Inferior parietal cortex (tissue), 1 donor: ENCODE measurements around the gene PRKCE.
"Not testable (repeated sequence)": the region's sequence is repeated elsewhere in the genome, so short reads cannot be mapped to it uniquely, and the experiment has no call there.

Experiments
- DNase-seq: peaks from one replicate; pipeline ENCODE4 v3.0.0-alpha.2; 2016; ENCODE audit errors: extremely low spot score

Gene PRKCE

DNA sequence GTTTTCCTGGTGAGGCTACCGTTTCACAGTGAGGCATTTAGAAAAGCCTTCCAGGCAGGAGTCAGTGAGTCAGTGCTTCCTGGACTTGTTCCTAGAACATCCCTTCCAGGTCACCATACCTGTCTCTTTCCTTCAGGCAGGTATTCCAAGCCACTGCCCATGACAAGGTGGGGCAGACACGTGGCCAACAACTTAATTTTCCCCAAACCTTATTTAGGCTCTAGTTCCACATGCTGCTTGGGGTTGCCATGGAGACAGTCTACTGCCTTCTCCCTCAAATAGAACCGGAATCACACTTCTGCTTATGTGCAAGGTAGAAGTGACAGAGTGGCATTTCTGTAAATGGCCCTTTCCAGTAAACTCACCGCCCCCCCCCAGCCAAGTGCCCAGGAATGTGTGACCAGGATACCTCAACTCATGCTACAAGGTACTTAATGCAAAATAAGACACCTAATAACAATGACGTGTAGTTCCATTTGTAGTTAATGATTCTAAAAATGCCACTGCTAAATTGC is 258.3 kb downstream of the PRKCE start:
- DNase-seq: no peak

DNA sequence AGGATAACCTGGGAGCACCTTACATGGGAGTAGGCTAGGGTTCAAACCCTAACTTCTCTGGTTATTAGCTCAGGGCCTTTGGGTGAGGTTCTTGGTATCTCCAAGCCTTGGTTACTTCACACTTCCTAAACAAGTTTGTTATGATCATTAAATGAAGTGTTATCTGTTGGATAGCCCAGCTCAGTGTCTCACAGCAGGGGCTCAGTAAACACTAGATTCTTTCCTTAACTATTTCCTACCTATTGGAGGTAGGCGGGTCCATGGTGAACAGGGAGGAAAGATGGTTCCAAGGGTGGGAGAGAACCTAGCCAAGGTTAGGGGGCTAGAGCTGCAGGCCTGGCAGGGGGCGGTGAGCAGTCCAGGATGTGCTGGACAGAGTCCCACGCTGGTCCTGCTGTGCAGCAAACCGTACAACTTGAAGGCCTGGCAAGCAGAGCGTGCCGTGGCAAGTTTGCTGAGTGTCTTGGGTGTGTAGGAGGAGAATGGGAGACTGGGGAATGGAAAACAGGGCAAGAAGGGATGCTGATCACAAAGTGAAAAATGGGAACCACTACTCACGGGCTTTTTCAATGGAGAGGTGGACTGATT is 259.1 kb downstream of the PRKCE start:
- DNase-seq: no peak

DNA sequence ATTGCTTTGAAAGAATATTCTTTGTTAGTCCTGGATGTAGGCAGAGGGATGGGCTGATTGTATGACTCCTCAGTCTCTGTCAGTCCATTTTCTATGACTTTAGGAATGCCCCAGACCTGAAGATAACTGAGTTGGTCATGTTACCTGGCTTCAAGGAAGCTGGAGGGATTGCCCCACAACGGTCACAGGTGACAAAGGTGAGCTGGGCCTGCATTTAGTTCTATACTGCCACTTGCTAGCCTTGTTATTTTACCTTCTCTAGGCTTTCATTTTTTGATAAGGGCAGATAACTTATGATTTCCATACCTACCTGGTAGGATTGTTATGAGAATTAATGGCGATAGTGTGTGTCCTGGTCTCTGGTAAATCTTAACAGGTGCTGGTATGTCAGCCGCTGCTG is 260.1 kb downstream of the PRKCE start:
- DNase-seq: no peak

DNA sequence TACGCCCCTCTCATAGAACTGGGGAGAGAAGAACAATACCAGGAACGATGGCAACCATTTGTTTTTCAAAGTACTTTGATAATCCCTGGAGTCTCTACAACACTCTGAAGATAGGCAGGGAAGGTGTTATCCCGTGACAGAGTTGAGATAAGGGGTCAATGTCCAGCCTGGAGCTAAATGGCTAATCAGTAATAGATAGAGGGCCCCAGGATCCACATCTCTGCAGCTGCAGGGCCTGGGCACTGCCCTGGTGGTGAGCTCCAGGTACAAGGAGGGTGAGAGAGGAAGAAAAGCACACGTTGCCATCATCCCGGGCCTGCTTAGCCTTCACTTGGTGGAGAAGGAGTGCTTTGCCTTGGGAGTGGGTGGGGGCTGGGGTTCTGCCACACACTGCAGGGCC is 260.6 kb downstream of the PRKCE start:
- DNase-seq: no peak

DNA sequence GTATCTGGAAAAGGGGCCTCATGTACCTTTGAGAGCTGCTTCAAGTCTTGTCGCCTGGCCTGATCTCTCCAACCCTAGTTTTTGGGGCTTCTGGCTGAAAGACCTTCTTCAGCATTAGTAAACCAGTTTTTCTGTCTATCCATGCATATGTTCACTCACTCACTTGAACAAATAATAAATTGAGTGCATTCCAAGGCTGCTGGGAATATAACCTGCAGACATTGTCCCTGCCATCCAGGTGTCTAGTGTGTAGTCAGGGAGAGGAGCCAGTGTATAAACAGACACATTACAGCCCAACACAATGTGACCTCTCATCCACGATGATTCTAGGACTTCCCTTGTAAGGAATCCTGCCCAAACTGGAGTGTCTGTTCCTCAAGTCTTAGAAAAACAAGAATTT is 262.1 kb downstream of the PRKCE start:
- no peak for DNase-seq

DNA sequence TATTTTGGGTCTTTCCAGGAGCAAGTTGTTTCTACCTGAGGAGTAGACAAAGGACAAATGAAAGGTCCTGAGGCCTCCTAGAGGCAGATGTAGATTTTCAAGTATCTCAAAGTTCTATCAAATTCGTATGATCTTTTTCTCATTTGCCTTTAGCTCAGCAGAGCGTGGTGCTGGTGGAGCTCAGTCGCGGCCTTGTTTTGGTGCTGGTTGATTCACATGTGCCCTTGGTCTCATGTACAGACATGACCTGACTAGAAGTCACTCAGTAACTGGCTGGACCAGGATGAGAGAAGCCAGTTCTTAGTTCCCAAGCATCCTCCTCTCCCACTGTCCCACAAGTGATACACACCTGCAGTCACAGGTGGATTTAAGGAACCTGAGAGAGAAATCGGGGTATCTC is 264.0 kb downstream of the PRKCE start:
- DNase-seq: no peak

DNA sequence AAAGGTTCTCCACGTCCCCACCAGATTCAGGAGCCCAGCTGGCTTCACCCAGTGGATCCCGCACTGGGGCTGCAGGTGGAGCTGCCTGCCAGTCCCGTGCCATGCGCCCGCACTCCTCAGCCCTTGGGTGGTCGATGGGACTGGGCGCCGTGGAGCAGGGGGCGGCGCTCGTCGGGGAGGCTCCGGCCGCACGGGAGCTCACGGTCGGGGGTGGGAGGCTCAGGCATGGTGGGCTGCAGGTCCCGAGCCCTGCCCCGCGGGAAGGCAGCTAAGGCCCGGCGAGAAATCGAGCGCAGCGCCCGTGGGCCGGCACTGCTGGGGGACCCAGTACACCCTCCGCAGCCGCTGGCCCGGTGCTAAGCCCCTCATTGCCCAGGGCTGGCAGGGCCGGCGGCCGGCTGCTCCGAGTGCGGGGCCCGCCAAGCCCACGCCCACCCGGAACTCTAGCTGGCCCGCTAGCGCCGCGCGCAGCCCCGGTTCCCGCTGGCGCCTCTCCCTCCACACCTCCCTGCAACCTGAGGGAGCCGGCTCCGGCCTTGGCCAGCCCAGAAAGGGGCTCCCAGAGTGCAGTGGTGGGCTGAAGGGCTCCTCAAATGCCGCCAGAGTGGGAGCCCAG is 266.2 kb downstream of the PRKCE start:
- DNase-seq: not testable (repeated sequence)

DNA sequence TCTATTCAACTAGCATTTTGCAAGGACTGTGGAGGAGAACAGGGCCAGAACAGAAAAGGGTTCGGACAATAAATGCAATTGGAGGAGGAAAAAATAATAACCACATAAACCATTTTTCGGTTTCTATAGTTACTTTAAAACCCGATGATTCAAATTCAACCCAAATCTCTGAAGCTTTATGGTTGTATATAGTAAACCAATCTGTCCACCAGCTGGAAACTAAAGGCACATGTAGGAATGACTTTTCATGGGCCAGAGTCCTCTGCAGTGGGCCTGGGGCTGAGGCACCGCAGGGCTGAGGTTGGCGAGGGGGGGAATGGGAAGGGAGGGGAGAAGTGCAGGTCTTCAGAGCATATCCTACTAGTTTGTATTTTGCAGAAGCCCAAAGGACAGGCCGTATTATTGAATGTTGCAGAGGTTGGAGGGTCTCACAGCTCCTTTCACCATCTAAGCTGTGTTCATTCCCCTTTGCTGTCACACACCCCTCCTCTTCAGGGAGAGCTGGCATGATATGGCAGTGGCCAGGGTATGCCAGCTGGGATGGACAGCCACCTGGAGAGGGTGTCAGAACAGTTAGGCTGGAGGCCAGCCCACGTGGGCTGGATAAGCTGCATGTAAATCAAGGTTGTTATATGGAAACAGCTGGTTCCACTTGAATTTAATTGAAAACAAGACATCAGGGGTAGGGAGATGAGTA is 267.1 kb downstream of the PRKCE start:
- no peak for DNase-seq

DNA sequence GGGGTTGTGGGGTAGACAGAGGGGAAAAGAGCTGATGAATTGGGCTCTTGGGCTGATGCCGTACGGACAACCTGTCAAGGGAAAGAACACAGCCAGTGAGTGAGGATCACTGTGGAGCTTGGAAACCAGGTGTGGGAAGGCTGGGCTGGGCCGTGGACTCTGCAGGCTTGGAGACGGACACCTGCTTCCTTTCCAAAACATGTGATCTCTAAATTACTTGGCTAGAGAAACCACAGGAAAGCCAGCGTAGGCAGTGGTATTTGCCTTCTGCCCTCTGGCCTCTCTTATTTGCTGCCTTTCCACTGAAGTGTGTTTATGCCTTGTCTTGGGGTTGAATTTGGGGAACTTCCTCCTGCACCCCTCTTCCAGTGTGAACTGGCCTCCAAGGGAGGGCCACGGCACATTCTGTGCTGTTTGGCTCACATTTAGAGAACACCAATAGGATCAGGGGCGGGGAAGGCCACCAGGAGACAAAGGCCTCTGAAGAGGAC is 267.7 kb downstream of the PRKCE start:
- no peak for DNase-seq

DNA sequence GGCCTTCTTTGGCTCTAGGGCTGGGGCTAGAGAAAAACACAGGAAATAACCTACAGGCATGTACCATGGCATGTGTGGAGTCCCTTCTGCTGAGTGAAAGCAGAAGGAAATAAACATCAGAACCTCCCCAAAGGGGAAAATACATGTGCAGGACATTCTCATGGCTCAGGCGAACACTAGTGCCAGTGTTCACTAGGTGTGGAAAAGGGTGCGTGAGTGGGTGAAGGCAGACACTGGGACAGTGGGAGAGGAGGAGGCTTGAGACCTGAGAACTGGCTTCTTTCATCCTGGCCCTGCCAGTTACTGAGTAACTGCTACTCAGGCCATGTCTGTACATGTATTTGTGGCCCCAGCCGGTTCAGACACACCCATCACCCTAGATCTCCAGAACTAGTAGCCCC is 268.2 kb downstream of the PRKCE start:
- DNase-seq: no peak

DNA sequence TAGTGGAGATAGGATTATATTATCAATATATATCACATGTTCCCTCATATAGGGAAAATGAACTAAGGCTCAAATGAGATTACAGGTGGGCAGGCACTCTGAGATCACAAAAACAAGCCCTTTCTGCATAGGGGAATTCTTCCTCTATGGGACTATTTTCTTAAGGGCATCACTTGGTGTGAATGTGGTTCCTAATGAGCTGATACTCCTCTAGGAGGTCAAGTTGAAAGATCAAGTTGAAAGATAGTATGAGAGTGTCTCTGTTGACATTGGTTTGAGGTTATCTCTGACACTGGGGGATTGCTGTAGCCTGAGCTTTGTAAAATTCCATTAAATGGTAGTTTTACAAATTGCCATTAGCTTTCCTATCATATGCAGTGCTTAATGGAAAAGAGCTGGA is 270.4 kb downstream of the PRKCE start:
- DNase-seq: no peak

DNA sequence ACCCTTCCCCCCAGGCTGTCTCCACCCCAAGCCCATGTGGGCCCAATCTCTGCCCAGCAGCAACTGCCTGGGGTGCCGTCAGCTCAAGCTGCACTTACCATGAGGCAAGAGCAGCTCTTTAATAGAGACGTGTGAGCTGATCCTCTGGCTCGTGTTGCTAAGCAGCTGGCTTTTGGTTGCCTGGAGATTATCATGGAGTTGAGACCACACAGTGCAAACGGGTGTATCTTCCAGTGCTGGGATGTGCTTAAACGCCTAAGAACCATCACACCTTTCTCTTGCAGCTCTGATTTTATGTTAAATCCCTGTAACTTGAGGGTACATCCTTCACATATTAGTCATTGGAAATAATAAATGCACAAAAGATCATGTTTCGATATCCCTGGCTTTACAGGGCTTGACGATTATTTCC is 271.1 kb downstream of the PRKCE start:
- no peak for DNase-seq

DNA sequence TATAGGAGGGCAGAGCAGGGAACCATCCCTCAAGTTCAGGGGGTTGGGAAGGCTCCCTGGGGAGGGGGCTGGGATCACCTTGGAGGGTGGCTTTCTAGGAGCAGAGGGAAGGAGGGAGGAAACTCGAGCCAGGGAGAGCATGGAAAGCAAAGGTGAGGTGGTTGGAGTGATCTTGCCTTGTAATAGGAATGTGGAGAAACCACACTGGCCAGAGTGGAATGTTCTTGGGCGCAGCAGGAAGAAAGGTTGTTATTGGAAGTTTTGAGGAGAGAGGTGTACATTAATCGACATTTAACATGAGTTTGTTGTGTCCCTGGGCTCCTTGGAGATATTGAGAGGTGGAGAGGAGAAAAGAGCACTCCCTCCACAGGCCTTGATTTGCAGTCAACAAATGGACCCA is 272.2 kb downstream of the PRKCE start:
- no peak for DNase-seq

DNA sequence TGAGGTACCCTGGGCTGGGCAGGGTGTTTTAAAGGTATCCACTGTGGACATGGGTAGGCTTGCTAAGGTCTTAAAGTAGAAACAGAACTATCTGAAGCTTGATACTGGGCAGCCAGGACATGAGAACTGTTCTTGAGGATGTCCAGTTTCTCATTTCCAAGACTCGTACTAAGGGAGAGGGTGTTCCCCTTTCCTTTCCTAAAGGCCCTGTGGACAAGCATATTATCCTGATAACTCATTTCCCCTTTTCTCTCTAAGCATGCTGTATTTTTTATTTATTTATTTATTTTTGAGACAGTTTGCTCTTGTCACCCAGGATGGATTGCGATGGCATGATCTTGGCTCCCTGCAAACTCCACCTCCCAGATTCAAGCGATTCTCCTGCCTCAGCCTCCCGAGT is 273.6 kb downstream of the PRKCE start:
- DNase-seq: no peak

DNA sequence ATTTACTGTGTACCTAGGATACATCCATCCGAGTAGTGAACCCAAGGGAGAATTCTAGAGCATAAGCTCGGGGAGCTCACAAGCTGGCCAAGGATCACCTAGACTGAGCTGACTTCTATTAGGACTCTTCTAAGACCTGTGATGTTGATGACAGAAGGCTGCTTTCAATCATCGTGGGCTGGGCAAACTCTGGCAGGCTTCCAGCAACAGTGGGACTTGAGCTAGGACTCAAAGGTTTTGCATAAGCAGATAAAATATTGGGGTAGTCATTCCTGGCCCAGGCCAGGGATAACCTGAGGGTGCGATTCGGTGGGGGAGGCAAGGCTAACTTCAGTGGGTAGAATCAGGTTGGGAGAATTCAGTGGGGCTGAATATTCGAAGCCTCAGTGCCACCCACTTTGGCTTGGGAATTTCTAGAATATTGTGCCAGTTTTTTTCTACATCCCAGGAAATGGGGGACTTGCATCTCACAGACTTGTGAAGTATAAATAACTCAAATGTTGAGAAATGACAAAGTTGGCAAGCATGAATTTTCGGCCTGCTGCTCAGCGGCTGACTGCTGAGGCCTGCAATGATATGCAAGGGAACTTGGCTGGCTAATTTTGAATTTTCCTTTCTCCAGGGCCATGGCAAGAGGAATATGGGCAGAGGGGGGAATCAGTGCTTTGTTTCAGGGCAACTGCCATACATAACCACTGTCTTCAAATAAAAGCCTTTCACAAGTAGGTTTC is 274.3 kb downstream of the PRKCE start:
- peak; percentile 50 for DNase-seq

DNA sequence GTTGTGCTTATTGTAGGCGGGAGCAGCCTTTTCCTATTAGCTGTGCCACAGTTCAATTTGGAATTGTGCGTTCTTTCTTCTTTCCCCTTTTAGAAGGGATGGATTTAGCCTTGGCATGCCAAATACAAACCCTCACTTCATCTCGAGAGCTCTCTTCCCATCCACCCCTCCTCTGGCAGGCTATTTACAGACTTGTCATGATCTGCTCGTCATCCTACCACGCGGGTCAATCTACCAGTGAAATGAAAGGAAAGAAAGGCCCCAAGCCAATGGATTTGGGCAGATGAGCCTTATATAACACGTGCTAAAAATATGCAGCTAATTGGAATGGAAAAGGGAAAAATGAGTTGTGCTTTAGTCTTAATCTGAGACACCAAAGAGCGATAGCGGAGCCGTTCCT is 277.5 kb downstream of the PRKCE start:
- DNase-seq: peak; percentile 84

DNA sequence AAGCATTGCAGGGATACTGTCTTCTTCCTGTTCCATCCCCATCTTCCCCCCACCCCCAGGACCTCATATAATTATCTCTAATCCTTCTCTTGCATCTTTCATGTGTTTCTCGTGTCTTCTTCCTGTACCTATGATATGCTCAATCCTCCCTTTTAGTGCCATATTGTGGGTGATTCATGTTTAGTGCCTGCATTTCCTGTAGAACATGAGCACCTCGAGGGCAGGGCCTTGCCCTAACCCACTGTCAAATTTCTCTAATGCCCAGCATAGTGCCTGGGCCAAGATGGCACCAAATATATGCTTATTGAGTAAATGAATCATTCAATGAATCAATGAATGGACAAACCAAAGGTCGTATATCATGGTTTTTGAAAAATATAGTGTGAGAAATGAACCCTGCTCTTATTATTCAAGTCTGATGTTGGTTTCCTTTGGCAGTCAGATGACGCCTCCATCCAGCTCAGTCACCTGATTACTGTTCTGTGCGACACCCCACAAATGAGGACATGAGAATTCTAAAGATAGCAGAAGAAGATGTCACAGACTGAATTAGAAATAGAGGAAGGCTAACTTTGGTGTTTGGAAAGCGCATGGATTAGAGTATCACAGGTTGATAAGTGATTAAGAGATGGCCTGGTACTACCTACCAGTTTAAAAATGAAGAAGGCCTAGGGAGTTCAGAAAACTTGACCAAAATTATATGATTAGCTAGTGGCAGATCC is 278.4 kb downstream of the PRKCE start:
- peak; percentile 33 for DNase-seq

DNA sequence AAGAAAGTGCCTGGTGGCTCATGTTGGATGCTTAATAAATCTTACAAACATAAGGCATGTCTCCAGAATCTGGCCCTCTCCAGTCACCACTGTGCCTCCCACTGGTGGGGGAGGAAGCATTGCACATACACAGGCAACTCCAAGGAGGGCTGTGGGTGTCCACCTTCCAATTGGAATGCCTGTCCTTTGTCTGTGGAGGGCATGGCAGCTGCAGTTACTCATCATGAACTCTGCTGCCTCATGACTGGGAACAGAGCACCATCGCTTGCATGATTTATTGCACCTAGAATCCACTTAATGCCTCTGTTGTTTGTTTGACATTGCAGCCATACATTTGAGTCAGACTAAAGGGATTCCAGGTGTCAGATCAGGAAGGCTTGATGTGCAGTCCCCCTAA is 278.9 kb downstream of the PRKCE start:
- no peak for DNase-seq

DNA sequence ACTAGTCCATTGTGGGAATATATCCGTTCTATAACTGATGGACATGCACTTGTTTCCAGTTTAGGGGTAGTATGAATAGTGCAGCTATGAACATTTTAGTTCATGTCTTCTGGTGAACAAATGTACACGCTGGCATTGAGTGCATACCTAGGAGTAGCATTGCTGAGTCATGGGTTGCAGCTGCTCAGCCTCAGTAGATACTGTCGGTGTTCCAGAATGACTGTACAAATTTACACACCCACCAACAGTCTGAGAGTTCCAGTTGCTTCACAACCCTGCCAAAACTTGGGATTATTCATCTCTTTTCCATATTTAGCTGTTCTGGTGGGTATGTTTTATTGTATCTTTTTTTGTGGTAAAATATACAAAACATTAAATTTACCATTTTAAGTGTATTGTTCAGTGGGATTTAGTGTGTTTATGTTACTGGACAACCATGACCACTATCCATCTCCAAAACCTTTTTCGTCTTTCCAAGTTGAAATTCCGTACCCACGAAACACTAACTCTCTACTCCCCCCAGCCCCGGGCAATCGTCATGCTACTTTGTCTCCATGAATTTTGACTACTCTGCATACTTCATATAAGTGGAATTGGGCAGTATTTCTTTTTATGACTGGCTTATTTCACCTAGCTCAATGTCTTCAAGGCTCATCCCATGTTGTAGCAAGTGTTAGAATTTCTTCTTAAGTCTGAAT is 281.0 kb downstream of the PRKCE start:
- no peak for DNase-seq

DNA sequence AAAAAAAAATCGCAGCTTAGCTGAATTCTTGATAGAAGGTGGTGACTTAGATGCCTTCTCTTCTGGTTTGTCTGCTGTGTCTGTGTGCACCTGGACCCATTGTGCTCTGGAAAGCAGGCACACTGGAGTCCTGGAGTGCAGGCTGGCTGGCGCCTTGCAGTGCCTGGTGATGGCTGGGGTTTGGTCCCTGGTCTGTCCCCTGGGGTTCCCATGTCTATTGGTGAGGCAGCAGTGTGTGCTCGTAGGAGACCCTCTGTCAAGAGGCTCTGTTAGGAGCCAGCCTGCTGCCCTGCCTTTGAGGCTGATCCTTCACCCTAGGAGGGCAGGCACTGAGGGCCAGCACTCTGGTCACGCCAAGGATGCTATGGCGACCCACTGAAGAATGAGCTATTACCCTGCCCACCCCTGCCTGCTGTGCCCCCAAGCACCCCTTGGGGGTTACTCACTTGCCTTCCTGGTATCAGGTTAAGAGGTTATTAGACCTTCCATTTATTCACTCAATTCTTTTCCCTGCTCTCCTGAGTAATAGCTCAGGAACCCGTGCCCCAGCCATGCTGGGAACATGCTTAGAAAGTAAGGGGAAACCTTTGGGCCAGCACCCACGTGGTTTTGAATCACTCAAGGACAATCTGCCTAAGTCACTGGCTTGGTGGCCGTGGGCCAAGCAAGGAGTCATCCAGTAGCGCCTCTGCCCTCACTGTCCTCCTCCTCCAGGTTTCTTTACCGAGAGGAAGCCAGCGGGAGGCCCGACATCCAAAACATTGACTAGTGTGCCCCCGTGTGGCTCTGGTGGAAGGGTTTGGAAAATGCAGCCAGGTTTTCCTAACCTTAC is 284.5 kb downstream of the PRKCE start:
- peak; percentile 89 for DNase-seq
